DND-41 (cell line): ENCODE data around the gene DYRK2.

Source experiments
- CTCF ChIP-seq: IDR thresholded peaks from 2 replicates; pipeline ENCODE4 v1.5.1; 2012; ENCODE audit warnings: borderline replicate concordance, low read length, moderate library complexity, mild to moderate bottlenecking; ENCODE audit not compliant: poor library complexity, severe bottlenecking; ENCODE audit errors: extremely low read depth
- EZH2 ChIP-seq: IDR thresholded peaks from 3 replicates; pipeline ENCODE4 v1.6.1; 2012; ENCODE audit warnings: borderline replicate concordance, low read depth, mild to moderate bottlenecking, moderate library complexity, low read length, inconsistent platforms; ENCODE audit not compliant: severe bottlenecking

- no peak for TF ChIP-seq CTCF
- no peak for TF ChIP-seq EZH2
Measured at GRCh38 chr12:67714648-67715047, 66.1 kb downstream of the DYRK2 start.
